Measurements from ENCODE around the gene MACROD2.

Gene MACROD2

GRCh38 chr20:14568225-14568624, 572.9 kb downstream of the MACROD2 start:
- in situ Hi-C loops (cut with MboI; ENCODE audit: low sequenced_read_pairs, unreplicated experiment), result no loop called here
- DNase-seq (ENCODE audit: low spot score), result no peak
- no peak for TF ChIP-seq CTCF (IDR thresholded peaks at IDR 0.05; ENCODE audit: borderline replicate concordance, control extremely low read depth, extremely low read depth, insufficient read depth, missing control alignments)

GRCh38 chr20:14568701-14569100, 573.4 kb downstream of the MACROD2 start:
- no peak for DNase-seq (ENCODE audit: low spot score)

GRCh38 chr20:14569641-14570040, 574.3 kb downstream of the MACROD2 start:
- DNase-seq (ENCODE audit: low spot score), result no peak
- in situ Hi-C loops (cut with MboI; ENCODE audit: low sequenced_read_pairs, unreplicated experiment), result no loop called here
- no peak for TF ChIP-seq CTCF (IDR thresholded peaks at IDR 0.05; ENCODE audit: borderline replicate concordance, control extremely low read depth, extremely low read depth, insufficient read depth, missing control alignments)

More at GRCh38 chr20:14568701-14569100, 573.4 kb downstream of the MACROD2 start:
- in situ Hi-C loops (cut with MboI; ENCODE audit: low sequenced_read_pairs, unreplicated experiment), result no loop called here
- TF ChIP-seq CTCF (IDR thresholded peaks at IDR 0.05; ENCODE audit: borderline replicate concordance, control extremely low read depth, extremely low read depth, insufficient read depth, missing control alignments), result no peak

GRCh38 chr20:14570811-14571210, 575.5 kb downstream of the MACROD2 start:
- no peak for DNase-seq (ENCODE audit: low spot score)
- no peak for TF ChIP-seq CTCF (IDR thresholded peaks at IDR 0.05; ENCODE audit: borderline replicate concordance, control extremely low read depth, extremely low read depth, insufficient read depth, missing control alignments)
- in situ Hi-C loops (cut with MboI; ENCODE audit: low sequenced_read_pairs, unreplicated experiment), result no loop called here

- DNase-seq (ENCODE audit: low spot score), result no peak
- in situ Hi-C loops (cut with MboI; ENCODE audit: low sequenced_read_pairs, unreplicated experiment), result no loop called here
- no peak for TF ChIP-seq CTCF (IDR thresholded peaks at IDR 0.05; ENCODE audit: borderline replicate concordance, control extremely low read depth, extremely low read depth, insufficient read depth, missing control alignments)
Observed at GRCh38 chr20:14573676-14574075, 578.4 kb downstream of the MACROD2 start.

- no peak for DNase-seq (ENCODE audit: low spot score)
- in situ Hi-C loops (cut with MboI; ENCODE audit: low sequenced_read_pairs, unreplicated experiment), result no loop called here
- no peak for TF ChIP-seq CTCF (IDR thresholded peaks at IDR 0.05; ENCODE audit: borderline replicate concordance, control extremely low read depth, extremely low read depth, insufficient read depth, missing control alignments)
Observed at GRCh38 chr20:14576196-14576877, 581.0 kb downstream of the MACROD2 start.

Measured in GM13976 (cell line).